ENCODE data around the gene CASQ2.

DNA sequence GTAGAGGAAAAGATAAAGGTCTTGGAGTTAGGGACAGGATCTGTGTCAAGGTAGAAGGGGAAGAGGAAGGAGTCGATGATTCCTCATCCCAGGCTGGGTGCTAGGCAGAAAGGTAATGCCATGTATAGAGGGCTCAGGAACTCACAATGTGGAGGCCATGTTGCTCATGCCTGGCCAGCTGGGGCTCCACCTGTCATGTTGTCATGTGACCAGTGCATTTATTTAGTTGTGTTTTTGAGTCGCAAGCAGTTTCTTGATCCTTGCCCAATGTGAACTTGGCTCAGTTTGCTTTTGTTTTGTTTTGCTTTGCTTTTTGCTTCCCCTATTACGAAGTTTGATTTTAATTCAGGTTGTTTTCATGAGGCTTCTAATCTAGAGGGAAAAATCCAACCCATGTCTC, 5.7 kb downstream of the CASQ2 start:
- TF ChIP-seq POLR2AphosphoS5 (IDR thresholded peaks at IDR 0.05) (no peak), CTCF (IDR thresholded peaks at IDR 0.05) (no peak), POLR2A (IDR thresholded peaks at IDR 0.05) (no peak)
